Heart left ventricle (tissue), 16 donors: ENCODE measurements around the gene ACP7. TPM values are rescaled to one million over a fixed set of nuclear protein-coding genes. Genes with fewer than 3 reads are reported as not detected.

Experiments used
- ATAC-seq, 4 donors: fragments of 200-7000 bp; cut with Tn5 transposase; one replicate each; pipeline ENCODE4 v1.9.1; 2020 to 2022; ENCODE audit warnings: moderate library complexity in 4 of 4, mild to moderate bottlenecking in 3 of 4, moderate number of reproducible peaks in 1 of 4
- DNase-seq, 5 donors: peaks; one replicate each; pipeline ENCODE4 v3.0.0-alpha.2; 2020
- H3K27ac ChIP-seq, 12 donors: fragments of 200-600 bp; sonication (generic) in 4 of 12; one replicate each; pipeline versions ENCODE4 v1.5.0 to v1.8.0; 2016 to 2022; ENCODE audit warnings: mild to moderate bottlenecking in 2 of 12
- H3K27me3 ChIP-seq, 9 donors: fragments of 200-600 bp; sonication (generic) in 2 of 9; one replicate each; pipeline versions ENCODE4 v1.5.1 to v1.8.0; 2016 to 2022; ENCODE audit warnings: mild to moderate bottlenecking in 3 of 9
- H3K36me3 ChIP-seq, 9 donors: fragments of 200-600 bp; sonication (generic) in 2 of 9; one replicate each; pipeline versions ENCODE4 v1.5.0 to v1.8.0; 2018 to 2022; ENCODE audit warnings: mild to moderate bottlenecking in 2 of 9
- H3K4me1 ChIP-seq, 12 donors: fragments of 200-600 bp; sonication (generic) in 4 of 12; one replicate each; pipeline versions ENCODE4 v1.5.0 to v1.8.0; 2016 to 2022; ENCODE audit warnings: mild to moderate bottlenecking in 3 of 12
- H3K4me3 ChIP-seq, 12 donors: fragments of 200-600 bp; sonication (generic) in 4 of 12; one replicate each; pipeline versions ENCODE4 v1.5.0 to v1.8.0; 2017 to 2022; ENCODE audit warnings: mild to moderate bottlenecking in 9 of 12, moderate library complexity in 4 of 12
- H3K9me3 ChIP-seq, 12 donors: fragments of 200-600 bp; sonication (generic) in 4 of 12; one replicate each; pipeline versions ENCODE4 v1.5.0 to v1.8.0; 2016 to 2022; ENCODE audit warnings: mild to moderate bottlenecking in 1 of 12
- POLR2A ChIP-seq, 2 donors: fragments of 450-650 bp; IDR thresholded peaks; one replicate each; pipeline ENCODE4 v1.6.1; 2017; ENCODE audit warnings: antibody characterized with exemption in 2 of 2, mild to moderate bottlenecking in 2 of 2, moderate library complexity in 2 of 2
- WGBS, 4 donors: extraction: QIAGEN DNeasy Blood & Tissue Kit in 2 of 4; methylation state at CpG; one replicate each; pipeline versions ENCODE4 v1.1.5 to v1.1.7; 2013 to 2018; 5-methylcytosine and 5-hydroxymethylcytosine counted together
- intact Hi-C, 10 donors: fragments of 100-400 bp; cut with DNase I; formaldehyde crosslinking; loops; one replicate each; pipeline versions ENCODE4 v1.11.1 to v1.14.2; 2022
- polyA plus RNA-seq, 2 donors: library from polyadenylated mRNA; stranded (reverse); fragments of 200-250 nt; gene quantifications; one replicate each; pipeline ENCODE4 v1.2.3, GENCODE V29; 2013
- total RNA-seq, 9 donors: library from RNA; depleted of rRNA in 2 of 9; stranded (reverse); fragments of >200 nt in 2 of 9; fragmentation: NEBNext Ultra II Directional in 3 of 9; extraction: Animal tissue kit (Norgen Biotek cat#: 25700) in 3 of 9; gene quantifications; one replicate each; pipeline versions ENCODE4 v1.1.0 to v1.2.4, GENCODE V29; 2016 to 2023
- TF ChIP-seq, protein P1 (sequence below), 12 donors: fragments of 200-600 bp; sonication (generic) in 4 of 12; IDR thresholded peaks; one replicate each; pipeline versions ENCODE4 v1.5.0 to v1.8.0; 2018 to 2022; ENCODE audit warnings: antibody characterized with exemption in 12 of 12, mild to moderate bottlenecking in 5 of 12
- donor health status: ischemic (EF 13 %, LVEDD 7.1; RV severe dilation, severe dysfunction).
- donor health status: healthy with polysubstance abuse.
- donor health status: DM: no; HTN: yes; CAD: no.
- donor health status: DM: no; HTN: no; CAD: no.
- donor health status: ischemic (EF 25% LVEDD 6.9; RV normal size, moderate dysfunction).
- donor health status: ischemic (EF 25% LVEDD 5.7; RV mildly dilated, moderate dysfunction).
- donor health status: healthy.
- donor health status: DM: yes; HTN: yes; CAD: no.
- donor health status: ischemic (EF 35%, LVEDD 5.7; RV mildly dilated, moderate dysfunction).
- donor health status: nonischemic (EF 11% LVEDD 7.7; RV severe dilation, severe dysfunction).
- donor health status: DM: yes; HTN: yes; CAD: no.
- donor health status: PGD.
- donor health status: ischemic (EF 29% LVEDD 5.4; RV normal size, mild dysfunction).
- donor health status: nonischemic (EF 23%, LVEDD 6.1; RV moderate dilation, normal function).

The ACP7 gene
- total and polyA plus RNA-seq, 11 donors = not detected

DNA sequence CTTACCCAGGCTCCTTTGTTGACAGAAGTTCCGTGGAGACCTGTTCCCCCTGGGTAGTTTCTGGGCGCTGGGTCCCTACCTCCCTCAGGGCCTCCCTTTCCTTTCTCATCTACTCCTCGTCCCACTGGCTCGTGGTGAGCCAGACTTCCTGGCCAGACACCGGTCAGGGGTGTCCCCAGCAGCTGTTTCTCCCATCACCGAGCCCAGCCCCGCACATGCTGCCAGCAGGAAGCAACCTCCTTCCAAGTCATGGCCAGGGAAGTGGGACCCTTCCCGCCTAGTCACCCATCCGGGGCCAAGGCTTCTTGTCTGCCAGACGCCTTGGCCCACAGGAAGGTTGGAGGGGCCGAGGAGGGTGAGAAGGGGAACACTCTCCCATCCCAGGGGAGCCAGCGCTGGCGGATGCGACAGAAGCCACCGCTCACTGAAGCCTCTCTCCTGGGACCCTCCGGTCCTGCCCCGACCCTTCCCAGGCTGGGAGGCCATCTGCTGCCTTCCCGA is 47.1 kb downstream of the ACP7 start:
- peak overlapping the region in 9 of 12 donors; percentile 10 to 62 (median 35) for H3K27ac ChIP-seq
- 33 to 54% (median 49%) methylated on average over 11 to 18 of the region's 18 CpGs for WGBS, 4 donors
- no peaks in the 10 kb centered on the region for H3K9me3 ChIP-seq
- H3K4me3 ChIP-seq = peak overlapping the region in 1 of 12 donors; percentile 7
- peaks cover 3 to 71% (median 51%) of the 10 kb centered on the region in 12 donors for H3K4me1 ChIP-seq
- no peaks in the 10 kb centered on the region for H3K36me3 ChIP-seq
- peak; percentile 19 to 83 (median 61) for ATAC-seq
- intact Hi-C loops = no loop called here
- no peaks in the 10 kb centered on the region for H3K27me3 ChIP-seq
- peak; percentile 74 to 85 (median 84) for DNase-seq
- TF ChIP-seq, protein P1, sequence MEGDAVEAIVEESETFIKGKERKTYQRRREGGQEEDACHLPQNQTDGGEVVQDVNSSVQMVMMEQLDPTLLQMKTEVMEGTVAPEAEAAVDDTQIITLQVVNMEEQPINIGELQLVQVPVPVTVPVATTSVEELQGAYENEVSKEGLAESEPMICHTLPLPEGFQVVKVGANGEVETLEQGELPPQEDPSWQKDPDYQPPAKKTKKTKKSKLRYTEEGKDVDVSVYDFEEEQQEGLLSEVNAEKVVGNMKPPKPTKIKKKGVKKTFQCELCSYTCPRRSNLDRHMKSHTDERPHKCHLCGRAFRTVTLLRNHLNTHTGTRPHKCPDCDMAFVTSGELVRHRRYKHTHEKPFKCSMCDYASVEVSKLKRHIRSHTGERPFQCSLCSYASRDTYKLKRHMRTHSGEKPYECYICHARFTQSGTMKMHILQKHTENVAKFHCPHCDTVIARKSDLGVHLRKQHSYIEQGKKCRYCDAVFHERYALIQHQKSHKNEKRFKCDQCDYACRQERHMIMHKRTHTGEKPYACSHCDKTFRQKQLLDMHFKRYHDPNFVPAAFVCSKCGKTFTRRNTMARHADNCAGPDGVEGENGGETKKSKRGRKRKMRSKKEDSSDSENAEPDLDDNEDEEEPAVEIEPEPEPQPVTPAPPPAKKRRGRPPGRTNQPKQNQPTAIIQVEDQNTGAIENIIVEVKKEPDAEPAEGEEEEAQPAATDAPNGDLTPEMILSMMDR (IDR thresholded peaks at IDR 0.05) = no peak
- TF ChIP-seq POLR2A (IDR thresholded peaks at IDR 0.05) = no peak

DNA sequence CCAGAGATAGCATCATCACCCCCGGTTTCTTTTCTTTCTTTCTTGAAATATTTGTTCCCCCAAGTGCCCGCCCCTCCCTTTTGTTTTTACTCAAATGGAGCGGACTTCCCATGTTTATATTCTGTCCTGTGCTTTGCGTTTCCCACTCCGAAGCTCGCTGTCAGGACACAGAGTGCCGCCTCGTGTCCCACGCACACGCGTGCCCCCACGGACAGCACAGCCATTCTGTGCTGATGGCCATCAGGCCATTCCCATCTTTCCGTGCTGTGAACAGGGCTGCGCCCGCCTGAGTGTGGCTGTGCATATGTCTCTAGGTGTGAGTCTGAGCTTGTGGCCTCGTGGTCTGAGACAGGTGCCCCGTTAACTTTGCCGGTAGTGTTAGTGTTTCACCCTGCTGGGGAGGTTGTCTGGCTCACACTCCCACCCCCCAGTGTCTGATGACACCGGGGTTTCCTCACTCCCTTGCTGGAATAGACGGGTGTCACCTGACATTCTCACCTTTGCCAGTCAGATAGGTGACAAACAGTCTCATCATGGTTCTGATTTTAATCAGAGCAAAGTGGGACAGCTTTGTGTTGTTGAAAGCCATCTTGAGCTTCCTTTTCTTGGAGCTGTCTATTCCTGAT is 48.3 kb downstream of the ACP7 start:
- Histone ChIP-seq H3K27ac (peak overlapping the region in 1 of 12 donors; percentile 54), H3K4me1 (peaks cover 3 to 70% (median 47%) of the 10 kb centered on the region in 12 donors), H3K36me3 (no peaks in the 10 kb centered on the region), H3K27me3 (no peaks in the 10 kb centered on the region), H3K9me3 (no peaks in the 10 kb centered on the region), H3K4me3 (no peak overlapping the region)
- DNase-seq (no peak), ATAC-seq (no peak)
- TF ChIP-seq, protein P1 (IDR thresholded peaks at IDR 0.05) = no peak
- no peak for TF ChIP-seq POLR2A (IDR thresholded peaks at IDR 0.05)
- intact Hi-C loops = no loop called here
- WGBS, 4 donors = 62 to 74% (median 69%) methylated on average over 20 of the region's 20 CpGs

GRCh38 chr19:39133431-39134270 is 49.5 kb downstream of the ACP7 start:
- ATAC-seq = peak in 2 of 4 donors; percentile 25 to 29
- intact Hi-C loops = no loop called here
- no peak for TF ChIP-seq POLR2A (IDR thresholded peaks at IDR 0.05)
- TF ChIP-seq, protein P1 (IDR thresholded peaks at IDR 0.05) = no peak
- H3K27ac ChIP-seq = peak overlapping the region in 2 of 12 donors; percentile 20 to 38
- H3K4me3 ChIP-seq = no peak overlapping the region
- H3K27me3 ChIP-seq = no peaks in the 10 kb centered on the region
- H3K36me3 ChIP-seq = no peaks in the 10 kb centered on the region
- DNase-seq = no peak
- 37 to 51% (median 50%) methylated on average over 22 to 23 of the region's 23 CpGs for WGBS, 4 donors
- H3K4me1 ChIP-seq = peaks cover 3 to 63% (median 39%) of the 10 kb centered on the region in 12 donors
- no peaks in the 10 kb centered on the region for H3K9me3 ChIP-seq

- Histone ChIP-seq H3K27ac (no peak overlapping the region), H3K36me3 (no peaks in the 10 kb centered on the region), H3K4me1 (peaks cover 3 to 64% (median 46%) of the 10 kb centered on the region in 12 donors), H3K9me3 (no peaks in the 10 kb centered on the region), H3K27me3 (no peaks in the 10 kb centered on the region), H3K4me3 (no peak overlapping the region)
- DNase-seq (no peak), ATAC-seq (no peak)
- intact Hi-C loops = no loop called here
- WGBS, 4 donors = 86 to 90% (median 88%) methylated on average over 13 of the region's 13 CpGs
- TF ChIP-seq, protein P1 (IDR thresholded peaks at IDR 0.05) = no peak
- TF ChIP-seq POLR2A (IDR thresholded peaks at IDR 0.05) = no peak
These were observed 51.5 kb downstream of the ACP7 start for GRCh38 chr19:39135701-39136100.
